Gastrocnemius medialis (tissue), 4 donors: ENCODE measurements around the gene BIK. TPM values are rescaled to one million over a fixed set of nuclear protein-coding genes. Genes with fewer than 3 reads are reported as not detected.

ENCODE experiments used
- ATAC-seq, 2 donors: fragments of 150-250 bp; one replicate each; pipeline ENCODE4 v1.9.1; 2016
- DNase-seq, 2 donors: peaks; one replicate each; pipeline ENCODE4 v3.0.0-alpha.2; 2019
- H3K27ac ChIP-seq, 4 donors: fragments of 200-600 bp; sonication (generic); 1 replicate in 1 of 4; 2 replicates in 3 of 4; pipeline ENCODE4 v1.5.1; 2016 to 2018; ENCODE audit warnings: mild to moderate bottlenecking in 2 of 4, moderate library complexity in 1 of 4
- H3K27me3 ChIP-seq, 3 donors: fragments of 200-600 bp; sonication (generic) in 2 of 3; 1 replicate in 1 of 3; 2 replicates in 2 of 3; pipeline versions ENCODE4 v1.5.1 to v1.6.0; 2016 to 2019; ENCODE audit warnings: mild to moderate bottlenecking in 1 of 3, moderate library complexity in 1 of 3
- H3K36me3 ChIP-seq, 2 donors: fragments of 200-600 bp; sonication (generic) in 1 of 2; one replicate each; pipeline ENCODE4 v1.5.1; 2017 to 2018
- H3K4me1 ChIP-seq, 2 donors: fragments of 200-600 bp; sonication (generic) in 1 of 2; one replicate each; pipeline ENCODE4 v1.5.1; 2016 to 2017; ENCODE audit warnings: mild to moderate bottlenecking in 2 of 2
- H3K4me3 ChIP-seq, 4 donors: fragments of 200-600 bp; sonication (generic) in 3 of 4; 1 replicate in 1 of 4; 2 replicates in 3 of 4; pipeline ENCODE4 v1.5.1; 2016 to 2019; ENCODE audit warnings: mild to moderate bottlenecking in 2 of 4
- H3K9me3 ChIP-seq, 3 donors: fragments of 200-600 bp; sonication (generic) in 2 of 3; 1 replicate in 1 of 3; 2 replicates in 2 of 3; pipeline ENCODE4 v1.5.1; 2016 to 2019
- CTCF ChIP-seq, 5 experiments: fragments of 450-650 bp in 3 of 5; fragments of 200-600 bp in 2 of 5; sonication (generic) in 2 of 5; IDR thresholded peaks in 4 of 5; conservative IDR thresholded peaks in 1 of 5; 1 replicate in 4 of 5; 2 replicates in 1 of 5; pipeline ENCODE4 v1.5.1; 2016 to 2019; ENCODE audit warnings: antibody characterized with exemption in 5 of 5, mild to moderate bottlenecking in 3 of 5, moderate library complexity in 3 of 5
- POLR2A ChIP-seq, 2 donors: fragments of 450-650 bp; IDR thresholded peaks; one replicate each; pipeline ENCODE4 v1.6.1; 2017; ENCODE audit warnings: antibody characterized with exemption in 2 of 2, mild to moderate bottlenecking in 2 of 2, moderate library complexity in 2 of 2
- in situ Hi-C, 4 donors: fragments of 200-750 bp; cut with MboI; loops; one replicate each; pipeline versions ENCODE4 v1.15.0 to v1.8.0; 2017; ENCODE audit warnings: low sequenced_read_pairs in 4 of 4
- intact Hi-C: fragments of 100-400 bp; cut with DNase I; formaldehyde crosslinking; loops from one replicate; pipeline ENCODE4 v1.15.1; 2023; ENCODE audit warnings: low total_unique reads
- total RNA-seq, 4 donors: library from RNA; depleted of rRNA; stranded (reverse); fragments of >200 nt; gene quantifications; one replicate each; pipeline versions ENCODE4 v1.1.0 to v1.2.3, GENCODE V29; 2016

Gene BIK
- total RNA-seq, 4 donors from 2014 or later: not detected

- TF ChIP-seq POLR2A (IDR thresholded peaks at IDR 0.05): no peak
- no peak for TF ChIP-seq CTCF (IDR thresholded peaks at IDR 0.05 in 4 of 5, conservative IDR thresholded peaks at IDR 0.05 in 1 of 5)
- Histone ChIP-seq H3K36me3 (no peaks in the 10 kb centered on the region), H3K27me3 (no peaks in the 10 kb centered on the region), H3K27ac (no peak overlapping the region), H3K4me3 (no peak overlapping the region), H3K4me1 (peaks cover 4 to 7% of the 10 kb centered on the region in 2 donors), H3K9me3 (no peaks in the 10 kb centered on the region)
- intact Hi-C loops (no loop called here), in situ Hi-C loops (no loop called here)
- DNase-seq (no peak), ATAC-seq (no peak)
These were observed 24.6 kb upstream of the BIK start for GRCh38 chr22:43085658-43086606.

GRCh38 chr22:43088627-43088983 is 21.9 kb upstream of the BIK start:
- Histone ChIP-seq H3K36me3 (no peaks in the 10 kb centered on the region), H3K4me3 (peak overlapping the region; percentile 78 to 94 (median 90)), H3K27me3 (no peaks in the 10 kb centered on the region), H3K4me1 (peaks cover 4 to 7% of the 10 kb centered on the region in 2 donors), H3K27ac (peak overlapping the region in 3 of 4 donors; percentile 33 to 75 (median 55)), H3K9me3 (no peaks in the 10 kb centered on the region)
- intact Hi-C loops: no loop called here
- TF ChIP-seq CTCF (IDR thresholded peaks at IDR 0.05 in 4 of 5, conservative IDR thresholded peaks at IDR 0.05 in 1 of 5): no peak
- TF ChIP-seq POLR2A (IDR thresholded peaks at IDR 0.05): no peak
- in situ Hi-C loops: no loop called here
- no peak for ATAC-seq
- DNase-seq: no peak

DNA sequence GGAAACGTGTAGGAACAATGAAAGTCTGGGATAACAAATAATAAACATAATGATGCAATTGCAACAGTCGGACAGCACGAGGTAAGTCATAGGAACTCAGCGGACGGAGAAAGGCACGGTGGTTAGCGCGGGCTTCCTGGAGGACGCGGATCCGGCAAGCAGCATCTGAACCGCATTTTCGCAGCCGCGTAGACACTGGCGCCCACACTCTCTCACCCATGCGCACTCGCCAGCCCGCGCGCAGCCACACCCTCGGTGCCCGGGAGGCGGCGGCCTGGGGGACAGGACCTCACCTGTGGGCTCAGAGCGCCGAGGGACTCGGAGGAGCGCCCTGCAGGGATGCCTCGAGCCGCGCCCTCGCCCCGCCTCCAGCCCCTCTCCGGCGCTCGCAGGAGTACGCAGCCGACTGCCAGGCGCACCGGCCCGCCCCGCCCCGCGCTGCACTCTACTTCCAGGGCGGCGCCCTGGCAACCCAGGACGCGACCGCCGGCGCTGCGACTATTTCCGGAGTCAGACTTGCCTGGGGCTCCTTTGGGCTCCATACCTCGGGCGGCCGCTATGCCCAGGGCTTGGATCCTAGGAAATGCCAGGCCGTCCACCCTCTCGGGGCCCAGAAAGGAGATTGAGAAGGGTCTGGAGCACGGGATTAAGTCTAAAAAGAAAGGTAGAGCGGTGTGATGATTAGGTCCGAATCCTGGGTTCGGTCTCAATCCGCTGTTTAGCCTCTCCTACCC is 21.4 kb upstream of the BIK start, which contains the start of gene TTLL1:
TSS of gene TTLL1 (minus strand) at position 408 of the 734 bp plus-strand sequence. CDS start 13,805 bp downstream, outside the sequence.
- Histone ChIP-seq H3K4me1 (peaks cover 4 to 7% of the 10 kb centered on the region in 2 donors), H3K27ac (peak within 1 kb of the TSS; percentile 43 to 75 (median 58)), H3K27me3 (no peaks in the 10 kb centered on the region), H3K9me3 (no peaks in the 10 kb centered on the region), H3K4me3 (peak within 1 kb of the TSS; percentile 78 to 94 (median 90)), H3K36me3 (no peaks in the 10 kb centered on the region)
- in situ Hi-C loops (no loop called here), intact Hi-C loops (no loop called here)
- no peak for TF ChIP-seq POLR2A (IDR thresholded peaks at IDR 0.05)
- TF ChIP-seq CTCF (IDR thresholded peaks at IDR 0.05 in 4 of 5, conservative IDR thresholded peaks at IDR 0.05 in 1 of 5): peak in 2 of 5 experiments; percentile 20 to 23
- DNase-seq: peak; percentile 69 to 80
- peak; percentile 93 for ATAC-seq

DNA sequence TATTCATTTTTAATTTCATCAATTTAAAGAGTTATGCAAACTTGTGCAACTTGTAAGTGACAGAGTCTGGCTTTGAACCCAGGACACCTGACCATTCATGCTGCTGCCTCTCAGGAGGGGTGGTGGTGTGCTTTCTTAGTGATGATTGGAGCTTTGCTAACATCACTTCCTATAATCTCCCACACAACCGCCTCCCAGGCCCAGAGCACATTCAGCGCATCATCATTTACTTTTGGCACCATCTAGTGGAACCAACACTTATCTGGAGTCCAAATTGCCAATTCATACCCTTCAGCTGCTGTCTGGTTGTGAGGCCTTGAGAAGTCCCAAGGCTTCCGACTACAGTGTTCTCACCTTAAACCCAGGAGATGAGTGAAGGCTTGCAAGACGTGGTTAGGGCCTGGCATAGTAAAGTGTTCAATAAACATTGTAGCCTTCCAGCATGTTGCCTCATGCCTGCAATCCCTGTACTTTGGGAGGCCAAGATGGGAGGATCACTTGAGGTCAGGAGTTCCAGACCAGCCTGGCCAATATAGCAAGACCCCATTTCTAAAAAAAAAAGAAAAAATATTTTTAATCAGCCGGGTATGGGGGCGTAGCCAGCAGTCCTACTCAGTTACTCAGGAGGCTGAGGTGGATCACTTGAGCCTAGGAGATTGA is 20.3 kb upstream of the BIK start:
- ATAC-seq: peak; percentile 45 to 57
- Histone ChIP-seq H3K4me3 (peak overlapping the region in 1 of 4 donors; percentile 94), H3K27me3 (no peaks in the 10 kb centered on the region), H3K9me3 (no peaks in the 10 kb centered on the region), H3K4me1 (peaks cover 4 to 7% of the 10 kb centered on the region in 2 donors), H3K36me3 (no peaks in the 10 kb centered on the region), H3K27ac (no peak overlapping the region)
- intact Hi-C loops: loop anchor here (2.0 kb wide), 1 partner anchor 223 kb away; no protein-coding TSS in a partner anchor
- in situ Hi-C loops: no loop called here
- peak; percentile 23 to 33 for DNase-seq
- TF ChIP-seq POLR2A (IDR thresholded peaks at IDR 0.05) (no peak), CTCF (IDR thresholded peaks at IDR 0.05 in 4 of 5, conservative IDR thresholded peaks at IDR 0.05 in 1 of 5) (peak in 1 of 5 experiments; percentile 37)
